ENCODE measurements around the gene FAM151B.
"Not testable (repeated sequence)": the region's sequence is repeated elsewhere in the genome, so short reads cannot be mapped to it uniquely, and the experiment has no call there.

Gene FAM151B, protein sequence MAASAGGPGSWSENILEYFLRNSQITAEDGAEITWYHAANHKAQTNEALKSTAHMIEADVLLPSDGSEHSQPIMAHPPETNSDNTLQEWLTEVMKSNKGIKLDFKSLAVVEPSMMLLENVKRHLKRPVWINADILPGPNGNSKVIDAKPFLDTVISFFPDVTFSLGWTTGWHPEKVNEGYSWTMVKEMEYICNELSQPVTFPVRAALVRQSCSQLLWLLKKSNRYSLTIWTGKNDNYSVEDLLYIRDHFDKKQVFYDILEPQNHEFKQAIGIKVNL

DNA sequence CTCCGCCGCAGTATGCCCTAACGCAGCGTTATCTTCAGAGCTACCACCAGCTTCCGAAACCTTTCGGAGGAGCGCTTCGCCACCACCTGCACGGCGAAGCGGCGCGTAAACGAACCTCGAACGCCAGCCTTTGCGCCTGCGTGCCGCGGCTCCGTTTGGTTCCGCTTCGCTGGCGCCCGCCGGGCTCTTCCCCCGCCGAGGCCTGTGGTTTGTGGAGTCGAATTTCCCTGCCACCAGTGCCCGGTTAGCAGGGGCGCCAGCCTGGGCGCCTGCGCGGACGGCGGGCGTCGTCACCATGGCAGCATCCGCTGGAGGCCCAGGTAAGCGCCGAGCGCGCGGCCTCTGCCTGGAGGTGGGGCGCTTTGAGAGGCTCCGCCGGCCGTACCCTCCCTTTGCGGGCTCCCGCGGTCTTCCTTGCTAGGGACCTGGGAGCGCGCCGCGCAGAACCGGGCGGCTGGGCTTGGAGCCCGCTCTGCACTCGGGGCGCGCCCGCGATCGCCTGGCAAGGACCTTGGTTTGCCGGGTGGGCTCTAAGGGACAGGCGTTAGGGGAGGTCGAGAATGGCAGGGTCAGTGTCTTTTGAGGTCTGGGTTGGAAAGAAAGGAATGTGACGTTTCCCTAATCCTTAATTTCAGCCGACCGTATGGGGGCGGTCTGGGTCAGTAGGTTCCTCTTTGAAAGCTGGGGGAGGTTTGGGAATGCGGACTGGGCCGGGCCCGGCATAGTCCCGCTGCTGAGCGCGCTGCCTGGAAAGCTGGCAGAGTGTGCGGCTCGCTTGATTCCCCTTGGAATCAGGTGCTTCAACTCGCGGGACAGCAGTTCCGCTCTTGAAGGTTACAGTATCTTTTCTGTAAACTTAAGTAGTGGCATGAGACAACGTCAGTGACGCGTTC lies at the start of gene FAM151B:
Gene FAM151B, plus strand, starts transcription at position 272 of the 893 bp plus-strand sequence. Its CDS starts 24 bp downstream, at position 296.
- DNase-seq: peak; percentile 81

DNA sequence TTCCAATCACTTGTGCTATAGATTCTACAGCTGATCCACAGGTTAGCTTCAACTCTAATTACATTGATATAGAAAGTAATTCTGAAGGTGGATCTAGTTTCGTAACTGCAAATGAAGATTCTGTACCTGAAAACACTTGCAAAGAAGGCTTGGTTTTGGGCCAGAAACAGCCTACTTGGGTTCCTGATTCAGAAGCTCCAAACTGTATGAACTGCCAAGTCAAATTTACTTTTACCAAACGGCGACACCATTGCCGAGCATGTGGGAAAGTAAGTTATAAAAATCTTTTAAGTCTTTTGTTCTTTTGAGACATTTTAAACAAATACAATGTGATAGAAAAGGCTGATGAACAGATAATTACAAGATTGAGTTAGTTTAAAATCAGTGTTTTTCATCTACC lies 49.2 kb upstream of the FAM151B start:
- DNase-seq: no peak

DNA sequence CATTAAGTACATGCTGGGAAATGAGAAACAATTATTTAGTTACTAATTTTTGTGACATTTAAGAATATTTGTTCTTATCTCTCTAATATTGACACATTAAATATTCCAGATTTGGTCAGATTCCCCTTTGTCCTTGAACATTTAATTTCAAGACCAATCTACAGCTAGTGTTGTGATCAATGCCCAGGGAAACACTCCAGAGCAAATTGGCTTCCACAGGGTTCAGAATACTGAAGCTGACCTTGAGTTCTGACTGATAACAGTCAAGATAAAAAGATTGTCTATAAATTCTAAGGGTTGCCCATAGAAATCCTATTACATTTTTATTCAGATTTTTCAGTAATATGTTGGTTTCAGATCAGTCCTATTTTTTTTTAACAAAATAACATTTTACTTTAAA lies 48.7 kb upstream of the FAM151B start:
- DNase-seq: no peak

DNA sequence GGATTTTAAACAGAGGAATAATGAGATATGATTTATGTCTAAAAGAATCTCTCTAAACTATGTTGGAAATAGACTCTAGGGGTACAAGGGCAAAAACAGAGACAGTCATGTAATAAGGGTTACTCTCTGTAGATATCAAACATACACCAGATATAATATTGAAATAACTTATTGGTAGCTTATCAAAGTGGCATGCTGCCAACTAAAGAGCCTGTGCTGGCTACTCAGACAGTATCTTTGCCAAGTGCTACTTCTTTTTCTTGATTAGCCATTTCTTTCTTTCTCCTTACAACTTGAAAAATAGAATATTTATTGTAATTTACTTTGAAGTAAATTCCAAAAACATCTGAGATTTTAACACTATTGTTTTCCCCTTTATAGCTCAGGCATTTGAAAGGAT lies 45.2 kb upstream of the FAM151B start:
- no peak for DNase-seq

DNA sequence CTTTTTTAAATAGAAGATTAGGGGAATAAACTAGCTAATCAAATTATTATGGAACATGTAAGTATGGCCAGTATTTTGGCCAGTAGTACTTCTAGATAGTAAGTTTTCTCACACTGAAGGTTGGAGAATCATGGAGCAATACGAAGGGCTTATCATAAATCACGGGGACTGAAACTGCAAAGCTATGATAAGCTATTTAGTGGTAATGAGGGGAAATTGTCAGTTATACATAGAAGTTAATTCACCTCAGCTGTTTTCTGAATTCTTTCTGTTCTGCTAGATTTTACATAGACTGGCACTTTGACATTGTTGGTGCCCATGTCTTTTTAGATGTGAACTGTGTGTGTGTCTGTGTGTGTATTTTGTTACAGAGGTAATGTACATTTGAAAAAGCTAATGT lies 34.5 kb upstream of the FAM151B start:
- DNase-seq: peak; percentile 69

DNA sequence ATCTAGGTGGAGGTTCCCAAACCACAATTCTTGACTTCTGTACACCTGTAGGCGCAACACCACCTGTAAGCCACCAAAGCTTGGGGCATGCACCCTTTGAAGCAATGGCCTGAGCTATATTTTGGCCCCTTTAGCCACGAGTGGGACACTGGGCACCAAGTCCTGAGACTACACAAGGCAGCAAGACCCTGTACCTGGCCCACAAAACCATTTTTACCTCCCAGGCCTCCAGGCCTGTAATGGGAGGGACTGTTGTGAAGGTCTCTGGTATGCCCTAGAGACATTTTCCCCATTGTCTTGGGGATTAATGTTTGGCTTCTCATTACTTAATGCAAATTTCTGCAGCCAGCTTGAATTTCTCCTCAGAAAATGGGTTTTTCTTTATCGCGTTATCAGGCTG lies 24.6 kb upstream of the FAM151B start:
- DNase-seq: no peak

DNA sequence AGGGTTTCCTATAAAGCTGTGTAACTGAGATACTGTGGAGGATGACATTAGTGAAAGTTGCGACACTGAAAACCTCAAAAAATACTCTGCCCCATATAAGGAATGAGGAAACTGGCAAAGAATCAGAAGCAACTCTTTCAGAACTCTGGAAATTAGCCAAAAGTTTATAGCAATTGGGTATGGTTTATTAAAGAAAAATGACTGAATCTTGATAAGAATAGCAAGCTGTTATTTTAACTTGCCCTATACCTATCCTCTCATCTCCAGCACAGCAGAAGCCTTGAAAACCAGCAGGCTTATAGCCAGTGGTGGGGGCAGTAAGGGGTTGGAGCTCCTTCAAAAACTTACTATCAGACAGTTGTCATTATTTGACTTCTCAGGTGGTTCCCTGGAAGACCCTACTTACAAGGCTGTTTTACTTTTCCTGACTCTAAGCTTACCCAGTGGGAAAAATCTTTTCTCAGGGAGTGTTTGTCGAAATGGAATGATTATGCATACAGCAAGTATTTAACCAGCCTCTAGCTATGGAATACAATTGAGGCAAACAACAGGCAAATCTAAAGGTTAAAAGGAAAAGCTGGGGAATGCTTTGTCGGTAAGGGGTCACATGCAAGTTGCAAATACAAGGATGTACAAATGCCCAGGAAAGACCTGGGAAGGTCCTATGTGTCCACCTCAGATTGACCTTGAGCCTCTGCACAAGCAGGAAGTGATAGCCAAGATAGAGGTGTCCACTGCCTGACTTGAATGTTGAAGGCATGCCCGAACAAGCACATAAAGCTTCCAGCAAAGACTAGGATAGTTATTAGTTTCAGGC lies 21.0 kb upstream of the FAM151B start:
- DNase-seq: peak; percentile 25

DNA sequence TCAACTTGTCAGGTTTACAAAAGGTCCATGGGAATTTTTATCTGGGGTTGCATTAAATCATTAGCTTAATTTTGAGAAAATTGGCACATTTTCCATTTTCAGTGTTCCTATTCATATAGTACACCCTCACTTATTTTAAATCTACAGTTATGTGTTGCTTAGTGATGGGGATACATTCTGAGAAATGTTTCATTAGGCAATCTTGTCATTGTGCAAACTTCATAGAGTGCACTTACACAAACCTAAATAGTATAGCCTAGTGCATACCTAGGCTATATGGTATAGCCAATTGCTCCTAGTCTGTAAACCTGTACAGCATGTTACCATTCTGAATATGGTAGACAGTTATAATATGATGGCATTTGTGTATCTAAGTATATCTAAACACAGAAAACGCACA lies 19.8 kb upstream of the FAM151B start:
- DNase-seq: no peak

DNA sequence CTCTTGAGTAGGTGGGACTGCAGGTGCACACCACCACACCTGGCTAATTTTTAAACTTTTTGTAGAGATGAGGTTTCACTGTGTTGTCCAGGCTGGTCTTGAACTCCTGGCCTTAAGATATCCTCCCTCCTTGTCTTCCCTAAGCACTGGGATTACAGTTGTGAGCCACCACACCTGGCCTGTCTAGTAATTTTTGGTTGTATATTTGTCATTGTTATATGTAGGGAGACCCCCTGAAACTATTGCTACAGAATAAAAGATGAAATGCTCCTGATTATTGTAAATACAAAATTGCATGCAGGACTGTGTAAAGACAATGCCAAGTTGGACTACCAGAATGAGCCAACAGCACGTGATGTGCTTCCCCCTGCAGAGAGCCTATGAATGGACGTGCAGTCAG lies 17.3 kb upstream of the FAM151B start:
- not testable (repeated sequence) for DNase-seq

DNA sequence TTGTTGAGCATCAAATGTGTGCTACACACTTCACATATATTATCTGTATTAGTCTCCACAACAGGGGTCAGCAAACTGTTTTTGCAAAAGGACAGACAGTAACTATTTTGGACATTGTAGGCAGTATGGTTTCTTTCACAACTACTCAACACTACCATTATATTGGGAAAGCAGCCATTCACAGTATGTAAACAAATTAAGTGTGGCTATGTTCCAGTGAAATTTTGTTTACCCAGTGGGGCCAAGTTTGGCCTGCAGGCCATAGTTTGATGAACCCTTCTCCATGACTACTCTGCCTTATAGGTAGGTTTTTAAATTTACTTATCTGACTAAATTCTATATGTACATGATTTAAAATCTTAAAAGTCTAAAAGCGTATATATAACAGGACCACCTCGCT lies 13.0 kb upstream of the FAM151B start:
- DNase-seq: no peak

DNA sequence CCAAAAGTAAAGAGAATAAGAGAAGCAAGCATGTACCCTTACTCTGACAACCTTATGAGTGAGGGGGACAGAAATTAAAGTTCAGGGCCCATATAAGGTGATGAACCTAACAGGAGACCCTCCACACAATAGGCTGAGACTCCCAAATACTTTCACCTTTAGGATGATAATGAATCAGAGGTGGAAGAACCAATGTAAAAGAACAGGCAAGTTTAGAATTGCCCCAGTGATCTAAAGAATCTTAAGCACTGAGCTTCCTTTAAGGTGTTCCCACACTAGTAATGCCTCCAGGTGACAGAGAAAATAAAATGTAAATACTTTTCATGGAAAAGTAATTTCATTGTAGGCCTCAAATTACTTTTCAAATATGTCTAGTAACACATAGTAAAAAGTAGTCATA lies 8.2 kb upstream of the FAM151B start:
- no peak for DNase-seq

DNA sequence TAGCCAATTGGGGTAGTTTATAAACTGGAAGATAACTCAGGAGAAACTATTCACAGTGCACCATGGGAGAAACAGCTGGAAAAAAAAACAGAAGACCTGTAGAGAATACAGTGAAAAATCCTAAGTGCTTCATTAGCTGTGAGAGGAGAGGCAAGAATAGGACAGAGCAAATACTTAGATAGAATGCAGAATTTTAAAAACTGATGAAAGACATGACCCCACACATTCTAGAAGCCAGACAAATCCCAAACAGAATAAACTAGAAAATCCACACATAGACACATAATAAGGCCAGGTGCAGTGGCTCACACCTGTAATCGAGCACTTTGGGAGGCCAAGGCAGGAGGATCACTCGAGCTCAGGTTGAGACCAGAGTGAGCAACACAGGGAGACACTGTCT lies 7.5 kb upstream of the FAM151B start:
- DNase-seq: no peak

DNA sequence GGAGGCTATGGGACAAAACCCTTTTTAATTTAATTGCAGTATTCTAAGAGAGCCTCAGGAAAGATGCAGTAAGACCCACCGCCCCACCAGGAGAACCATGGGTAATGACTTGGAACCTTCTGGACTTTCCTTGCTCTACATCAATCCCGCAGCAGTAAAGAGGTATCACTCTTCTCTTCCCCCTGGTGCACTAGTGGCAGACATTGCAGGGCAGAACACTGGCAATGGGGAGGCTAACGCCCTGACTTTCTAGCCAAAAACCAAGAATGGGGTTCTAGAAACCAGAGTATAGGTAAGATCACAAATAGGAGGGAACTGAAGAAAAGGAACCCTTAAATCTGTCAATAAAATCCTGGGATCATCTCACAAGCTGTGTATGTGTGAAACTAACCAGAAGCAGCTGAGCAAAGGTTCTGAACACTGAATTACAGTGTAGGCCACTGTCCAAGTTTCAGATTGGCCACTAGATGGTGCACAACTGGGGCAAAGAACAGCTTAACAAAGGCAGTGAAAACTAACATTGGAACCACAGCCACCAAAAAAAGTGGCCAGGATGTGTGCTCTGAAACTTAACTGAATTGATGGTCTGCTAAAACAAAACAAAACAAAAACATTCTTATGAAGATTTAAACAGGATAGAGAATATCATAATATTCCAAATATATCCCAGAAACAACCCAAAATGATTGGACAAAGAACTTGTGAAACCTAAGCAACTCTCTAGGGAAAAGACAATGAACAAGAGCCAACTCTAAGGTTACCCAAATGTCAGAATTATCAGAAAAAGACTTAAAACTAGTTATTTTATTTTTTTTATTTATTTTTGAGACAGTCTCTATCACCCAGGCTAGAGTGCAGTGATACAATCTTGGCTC lies 6.6 kb upstream of the FAM151B start:
- DNase-seq: peak; percentile 69

DNA sequence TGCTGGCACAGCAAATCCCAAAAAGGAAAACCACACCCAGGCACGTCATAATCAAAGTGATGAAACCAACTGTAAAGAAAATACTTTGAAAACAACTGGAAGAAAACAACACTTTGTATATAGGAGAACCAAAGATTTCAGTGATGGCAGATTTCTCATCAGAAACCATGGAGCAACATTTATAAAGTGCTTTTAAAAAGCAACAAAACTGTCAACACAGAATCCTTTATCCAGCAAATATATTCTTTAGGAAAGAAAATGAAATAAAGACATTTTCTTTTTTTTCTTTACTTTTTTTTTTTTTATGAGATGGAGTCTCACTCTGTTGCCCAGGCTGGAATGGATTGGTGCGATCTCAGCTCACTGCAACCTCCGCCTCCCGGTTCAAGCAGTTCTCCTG lies 5.3 kb upstream of the FAM151B start:
- DNase-seq: no peak

DNA sequence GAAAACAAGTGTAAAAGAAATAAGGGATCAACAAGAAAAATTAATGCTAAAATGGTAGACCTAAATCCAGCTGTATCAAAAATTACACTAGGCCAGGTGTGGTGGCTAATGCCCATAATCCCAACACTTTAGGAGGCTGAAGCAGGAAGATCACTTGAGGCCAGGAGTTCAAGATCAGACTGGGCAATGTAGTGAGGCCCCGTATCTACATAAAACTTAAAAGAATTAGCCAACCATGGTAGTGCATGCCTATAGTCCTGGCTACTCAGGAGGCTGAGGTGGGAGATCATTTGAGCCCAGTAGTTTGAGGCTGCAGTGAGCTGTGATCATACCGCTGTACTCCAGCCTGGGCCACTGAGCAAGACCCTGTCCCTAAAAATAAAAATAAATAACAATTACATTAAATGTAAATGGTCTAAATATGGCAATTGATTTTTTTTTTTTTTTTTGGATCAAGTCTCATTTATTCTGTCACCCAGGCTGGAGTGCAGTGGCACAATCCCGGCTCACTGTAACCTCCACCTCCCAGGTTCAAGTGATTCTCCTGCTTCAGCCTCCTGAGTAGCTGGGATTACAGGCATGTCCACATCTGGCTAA lies 4.2 kb upstream of the FAM151B start:
- DNase-seq: no peak

DNA sequence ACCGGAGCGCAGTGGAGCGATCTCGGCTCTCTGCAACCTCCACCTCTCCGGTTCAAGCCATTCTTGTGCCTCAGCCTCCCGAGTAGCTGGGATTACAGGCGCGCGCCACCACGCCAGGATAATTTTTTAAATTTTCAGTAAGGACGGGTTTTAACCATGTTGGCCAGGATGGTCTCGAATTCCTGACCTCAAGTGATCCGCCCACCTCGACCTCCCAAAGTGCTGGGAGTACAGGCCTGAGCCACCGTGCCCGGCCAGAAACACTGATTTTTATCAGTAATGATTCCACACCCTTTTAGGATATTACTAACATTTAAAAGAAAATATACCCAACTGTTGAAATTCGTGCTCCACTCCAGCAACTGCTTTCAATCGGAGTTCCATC lies 464 bp upstream of the FAM151B start:
- DNase-seq: no peak

DNA sequence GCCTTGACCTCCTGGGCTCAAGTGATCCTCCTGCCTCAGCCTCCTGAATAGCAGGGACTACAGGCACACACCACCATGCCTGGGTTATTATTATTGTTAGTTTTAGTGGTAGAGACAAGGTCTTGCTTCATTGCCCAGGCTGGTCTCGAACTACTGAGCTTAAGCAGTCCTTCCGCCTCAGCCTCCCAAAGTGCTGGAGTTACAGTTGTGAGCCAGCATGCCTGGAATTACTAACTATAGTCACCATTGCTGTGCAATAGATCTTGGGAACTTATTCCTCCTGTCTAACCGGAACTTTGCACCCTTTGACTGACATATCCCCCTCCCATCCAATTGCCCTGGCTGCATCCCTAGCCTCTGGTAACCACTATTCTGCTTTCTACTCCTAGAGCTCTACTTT lies 3.4 kb downstream of the FAM151B start:
- DNase-seq: no peak

DNA sequence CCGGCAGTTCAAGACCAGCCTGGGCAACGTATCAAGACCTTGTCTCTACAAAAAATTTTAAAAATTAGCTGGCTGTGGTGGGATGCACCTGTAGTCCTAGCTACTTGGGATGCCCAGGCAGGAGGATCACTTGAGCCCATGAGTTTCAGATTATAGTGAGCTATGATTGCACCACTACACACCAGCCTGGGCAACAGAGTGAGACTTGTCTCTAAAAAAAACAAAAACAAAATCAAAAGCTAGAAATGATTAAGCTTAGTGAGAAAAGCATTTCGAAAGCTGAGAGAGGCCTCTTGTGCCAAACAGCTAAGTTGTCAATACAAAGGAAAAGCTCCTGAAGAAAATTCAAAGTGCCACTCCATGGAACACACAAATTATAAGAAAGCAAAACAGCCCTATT lies 4.8 kb downstream of the FAM151B start:
- DNase-seq: no peak

DNA sequence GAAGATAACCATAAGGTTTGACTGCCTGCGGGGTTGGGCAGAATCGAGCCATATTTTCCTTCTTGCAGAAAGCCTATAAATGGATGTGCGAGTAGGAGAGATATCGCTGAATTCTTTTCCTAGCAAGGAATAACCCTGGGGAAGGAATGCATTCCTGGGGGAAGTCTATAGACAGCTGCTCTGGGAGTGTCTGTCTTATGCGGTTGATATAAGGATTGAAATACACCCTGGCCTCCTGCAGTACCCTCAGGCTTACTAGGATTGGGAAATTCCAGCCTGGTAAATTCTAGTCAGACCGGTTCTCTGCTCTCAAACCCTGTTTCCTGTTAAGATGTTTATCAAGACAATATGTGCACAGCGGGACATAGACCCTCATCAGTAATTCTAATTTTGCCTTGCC lies 5.5 kb downstream of the FAM151B start:
- DNase-seq: not testable (repeated sequence)

DNA sequence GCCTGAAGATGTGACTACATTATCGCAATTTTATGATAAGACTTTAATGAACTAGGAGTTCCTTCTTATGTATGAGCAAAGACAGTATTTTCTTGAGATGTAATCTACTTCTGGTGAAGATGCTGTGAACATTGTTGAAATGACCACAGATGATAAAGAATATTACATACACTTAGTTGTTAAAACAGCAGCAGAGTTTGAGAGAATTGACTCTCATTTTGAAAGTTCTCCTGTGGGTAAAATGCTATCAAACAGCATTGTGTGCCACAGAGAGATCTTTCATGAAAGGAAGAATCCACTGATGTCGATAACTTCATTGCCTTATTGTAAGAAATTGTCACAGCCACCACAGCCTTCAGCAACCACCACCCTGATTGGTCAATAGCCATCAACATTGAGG lies 8.0 kb downstream of the FAM151B start:
- DNase-seq: no peak

DNA sequence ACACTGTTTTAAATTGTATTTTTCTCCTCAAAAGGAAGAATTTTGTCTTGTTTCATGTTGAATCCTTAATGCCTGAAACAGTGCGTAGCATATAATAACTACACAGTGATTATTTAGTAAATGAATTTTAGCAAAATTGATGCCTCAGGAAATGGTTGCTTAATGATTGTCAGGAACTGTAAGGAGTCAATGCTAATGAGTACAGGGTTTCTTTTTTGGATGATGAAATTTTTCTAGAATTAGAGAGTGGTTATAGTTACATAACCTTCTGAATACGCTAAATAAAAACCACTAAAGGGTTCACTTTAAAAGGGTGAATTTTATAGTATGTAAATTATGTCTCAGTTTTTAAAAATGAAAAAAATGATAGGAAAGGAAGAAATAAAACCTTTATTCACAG lies 14.9 kb downstream of the FAM151B start:
- DNase-seq: no peak

DNA sequence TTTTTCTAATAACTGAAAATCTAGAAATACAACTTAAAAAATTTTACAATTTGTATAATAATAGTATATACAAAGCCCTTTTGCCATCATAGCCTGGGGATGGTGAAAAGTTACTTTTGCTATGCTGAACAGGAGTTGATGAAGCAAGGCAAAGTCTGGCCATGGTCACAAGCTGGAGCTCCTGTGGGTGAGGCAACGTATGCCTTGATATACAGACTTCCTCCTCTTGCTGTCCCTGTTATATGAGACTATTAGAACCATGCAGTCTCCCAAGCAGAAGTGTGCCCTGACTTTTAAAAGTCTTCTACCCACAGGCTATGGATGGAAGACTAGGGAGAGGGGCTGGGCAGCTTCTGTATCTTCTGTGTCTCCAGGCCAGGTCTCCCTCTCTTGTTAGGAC lies 15.7 kb downstream of the FAM151B start:
- peak; percentile 32 for DNase-seq
